Loucy (cell line): ENCODE results near the gene PKD1L1.

Experiments
- H2AFZ ChIP-seq: fragments of 200-600 bp; sonication (generic); 2 replicates; pipeline ENCODE4 v1.6.0; 2016; ENCODE audit warnings: antibody characterized with exemption, mild to moderate bottlenecking, low read length, moderate library complexity
- H3F3A ChIP-seq: fragments of 200-600 bp; 2 replicates; pipeline ENCODE4 v1.6.0; 2016; ENCODE audit warnings: antibody characterized with exemption, low read depth, mild to moderate bottlenecking
- H3K27me3 ChIP-seq: fragments of 200-600 bp; sonication (generic); 2 replicates; pipeline ENCODE4 v1.6.1; 2014; ENCODE audit warnings: low read length, mild to moderate bottlenecking; ENCODE audit not compliant: insufficient read depth, poor library complexity, severe bottlenecking
- H3K36me3 ChIP-seq: fragments of 200-600 bp; sonication (generic); 2 replicates; pipeline ENCODE4 v1.6.1; 2016; ENCODE audit warnings: low read length; ENCODE audit not compliant: insufficient read depth
- H3K4me1 ChIP-seq: fragments of 200-600 bp; sonication (generic); 2 replicates; pipeline ENCODE4 v1.5.1; 2014; ENCODE audit warnings: low read length, mild to moderate bottlenecking; ENCODE audit not compliant: insufficient read depth, poor library complexity, severe bottlenecking
- H3K4me2 ChIP-seq: fragments of 200-600 bp; sonication (generic); 2 replicates; pipeline ENCODE4 v1.6.0; 2014; ENCODE audit warnings: antibody characterized with exemption, low read length, low read depth, mild to moderate bottlenecking; ENCODE audit not compliant: poor library complexity, severe bottlenecking
- H3K4me3 ChIP-seq: fragments of 200-600 bp; sonication (generic); 2 replicates; pipeline ENCODE4 v1.5.1; 2014; ENCODE audit warnings: low read length, mild to moderate bottlenecking, mixed read lengths; ENCODE audit not compliant: poor library complexity, severe bottlenecking
- H3K79me2 ChIP-seq: fragments of 200-600 bp; sonication (generic); 2 replicates; pipeline ENCODE4 v1.6.1; 2014; ENCODE audit warnings: low read length; ENCODE audit not compliant: insufficient read depth
- H3K9ac ChIP-seq: fragments of 200-600 bp; sonication (generic); 2 replicates; pipeline ENCODE4 v1.6.0; 2014; ENCODE audit warnings: mild to moderate bottlenecking, low read depth, low read length, moderate library complexity; ENCODE audit not compliant: poor library complexity, severe bottlenecking
- H3K9me2 ChIP-seq: fragments of 200-600 bp; sonication (generic); replicated peaks from 2 replicates; pipeline ENCODE4 v1.6.1; 2016; ENCODE audit warnings: low read depth, low read length, mixed read lengths
- H3K9me3 ChIP-seq: fragments of 200-600 bp; sonication (generic); 2 replicates; pipeline ENCODE4 v1.6.1; 2014; ENCODE audit warnings: mild to moderate bottlenecking, antibody characterized with exemption, low read length, low read depth; ENCODE audit not compliant: insufficient read depth
- H4K20me1 ChIP-seq: fragments of 200-600 bp; sonication (generic); 2 replicates; pipeline ENCODE4 v1.6.0; 2014; ENCODE audit warnings: antibody characterized with exemption, low read length, mild to moderate bottlenecking; ENCODE audit not compliant: insufficient read depth, poor library complexity, severe bottlenecking
- EZH2phosphoT487 ChIP-seq: fragments of 200-600 bp; IDR thresholded peaks from 2 replicates; pipeline ENCODE4 v1.6.1; 2018; ENCODE audit warnings: antibody characterized with exemption, mild to moderate bottlenecking, moderate library complexity, borderline replicate concordance
- TF ChIP-seq, protein P1 (sequence below): fragments of 200-600 bp; sonication (generic); conservative IDR thresholded peaks from 2 replicates; pipeline ENCODE4 v1.5.1; 2014; ENCODE audit warnings: mild to moderate bottlenecking, antibody characterized with exemption, low read length

The PKD1L1 gene

GRCh38 chr7:47933215-47933614 lies 15.1 kb downstream of the PKD1L1 start:
- Histone ChIP-seq H3K36me3 (no peaks in the 10 kb centered on the region), H3K27me3 (no peaks in the 10 kb centered on the region), H3K9ac (no peak overlapping the region), H3K4me2 (no peak overlapping the region), H3F3A (no peaks in the 10 kb centered on the region), H3K4me1 (no peaks in the 10 kb centered on the region), H4K20me1 (no peaks in the 10 kb centered on the region), H3K9me2 (no peaks in the 10 kb centered on the region), H3K79me2 (no peaks in the 10 kb centered on the region), H3K4me3 (no peak overlapping the region), H2AFZ (no peak overlapping the region), H3K9me3 (no peaks in the 10 kb centered on the region)
- TF ChIP-seq, protein P1, sequence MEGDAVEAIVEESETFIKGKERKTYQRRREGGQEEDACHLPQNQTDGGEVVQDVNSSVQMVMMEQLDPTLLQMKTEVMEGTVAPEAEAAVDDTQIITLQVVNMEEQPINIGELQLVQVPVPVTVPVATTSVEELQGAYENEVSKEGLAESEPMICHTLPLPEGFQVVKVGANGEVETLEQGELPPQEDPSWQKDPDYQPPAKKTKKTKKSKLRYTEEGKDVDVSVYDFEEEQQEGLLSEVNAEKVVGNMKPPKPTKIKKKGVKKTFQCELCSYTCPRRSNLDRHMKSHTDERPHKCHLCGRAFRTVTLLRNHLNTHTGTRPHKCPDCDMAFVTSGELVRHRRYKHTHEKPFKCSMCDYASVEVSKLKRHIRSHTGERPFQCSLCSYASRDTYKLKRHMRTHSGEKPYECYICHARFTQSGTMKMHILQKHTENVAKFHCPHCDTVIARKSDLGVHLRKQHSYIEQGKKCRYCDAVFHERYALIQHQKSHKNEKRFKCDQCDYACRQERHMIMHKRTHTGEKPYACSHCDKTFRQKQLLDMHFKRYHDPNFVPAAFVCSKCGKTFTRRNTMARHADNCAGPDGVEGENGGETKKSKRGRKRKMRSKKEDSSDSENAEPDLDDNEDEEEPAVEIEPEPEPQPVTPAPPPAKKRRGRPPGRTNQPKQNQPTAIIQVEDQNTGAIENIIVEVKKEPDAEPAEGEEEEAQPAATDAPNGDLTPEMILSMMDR = no peak
- TF ChIP-seq EZH2phosphoT487 = no peak

DNA sequence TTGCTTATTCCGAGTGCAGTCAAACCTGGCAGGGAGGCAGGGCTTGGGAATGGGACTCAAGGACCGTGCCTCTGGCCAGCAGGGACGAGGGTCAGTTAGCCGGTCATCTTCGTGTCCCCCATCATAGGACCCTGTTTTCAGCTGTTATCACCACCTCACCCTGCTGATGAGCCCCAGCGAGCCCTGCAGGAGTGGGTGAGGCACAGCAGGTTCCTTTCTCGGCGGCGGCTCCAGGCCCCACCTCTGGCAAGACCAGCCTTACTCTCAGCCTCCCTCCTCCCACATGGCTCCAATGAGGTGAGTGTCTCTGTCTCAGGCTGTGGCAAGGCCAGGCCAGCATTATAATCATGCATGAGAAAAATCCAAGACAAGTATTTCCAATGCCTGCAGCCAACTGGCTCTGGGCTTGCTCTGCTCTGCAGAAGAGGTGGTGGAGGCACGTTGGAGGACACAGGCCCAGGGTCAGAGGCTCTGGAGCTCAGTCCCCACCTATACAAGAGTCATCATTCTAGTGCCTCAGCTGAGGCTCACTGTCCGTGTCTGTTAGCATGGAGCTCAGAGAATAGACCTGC lies 15.7 kb downstream of the PKD1L1 start:
- Histone ChIP-seq H3K4me1 (no peaks in the 10 kb centered on the region), H3K4me3 (no peak overlapping the region), H3K79me2 (no peaks in the 10 kb centered on the region), H3K27me3 (no peaks in the 10 kb centered on the region), H3K4me2 (no peak overlapping the region), H3K9me2 (no peaks in the 10 kb centered on the region), H3K36me3 (no peaks in the 10 kb centered on the region), H3F3A (no peaks in the 10 kb centered on the region), H3K9me3 (no peaks in the 10 kb centered on the region), H2AFZ (no peak overlapping the region), H4K20me1 (no peaks in the 10 kb centered on the region), H3K9ac (no peak overlapping the region)
- TF ChIP-seq, protein P1 = no peak
- TF ChIP-seq EZH2phosphoT487 = no peak

DNA sequence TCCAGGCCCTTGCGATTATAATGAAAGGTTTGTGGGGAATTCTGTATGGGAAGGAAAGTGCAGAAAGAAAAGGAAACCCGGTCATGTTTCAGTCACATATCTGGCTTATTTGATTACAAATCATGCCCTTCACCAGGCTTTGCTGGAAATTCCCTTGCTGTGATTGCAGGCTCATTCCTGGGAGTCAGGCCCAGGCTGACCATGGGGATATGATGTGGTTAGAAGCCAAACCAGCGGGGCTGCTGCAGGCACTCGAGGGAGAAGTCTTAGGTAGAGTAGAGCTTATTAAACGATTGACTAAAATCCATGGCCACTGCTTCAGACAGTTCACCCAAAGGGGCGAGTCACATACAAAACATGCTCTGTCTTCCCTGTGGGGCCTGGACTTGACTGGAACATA lies 16.2 kb downstream of the PKD1L1 start:
- no peak overlapping the region for H3K4me3 ChIP-seq
- H3K27me3 ChIP-seq = no peaks in the 10 kb centered on the region
- H2AFZ ChIP-seq = no peak overlapping the region
- H3K79me2 ChIP-seq = no peaks in the 10 kb centered on the region
- no peak for TF ChIP-seq EZH2phosphoT487
- TF ChIP-seq, protein P1 = no peak
- no peaks in the 10 kb centered on the region for H3K36me3 ChIP-seq
- no peaks in the 10 kb centered on the region for H3K4me1 ChIP-seq
- H3K9ac ChIP-seq = no peak overlapping the region
- H4K20me1 ChIP-seq = no peaks in the 10 kb centered on the region
- no peaks in the 10 kb centered on the region for H3K9me2 ChIP-seq
- H3K9me3 ChIP-seq = no peaks in the 10 kb centered on the region
- no peak overlapping the region for H3K4me2 ChIP-seq
- H3F3A ChIP-seq = no peaks in the 10 kb centered on the region
